Activated CD8-positive, alpha-beta memory T cell treated with anti-CD3 and anti-CD28 coated beads, Interleukin-2, amount 50 U/mL, for 1 hour (primary cell): ENCODE data around the gene VPS37C.
"Not testable (repeated sequence)": the region's sequence is repeated elsewhere in the genome, so short reads cannot be mapped to it uniquely, and the experiment has no call there.

Experiments
- DNase-seq: peaks from one replicate; pipeline ENCODE4 v3.0.0-alpha.2; 2020; ENCODE audit errors: extremely low read depth

Gene VPS37C

DNA sequence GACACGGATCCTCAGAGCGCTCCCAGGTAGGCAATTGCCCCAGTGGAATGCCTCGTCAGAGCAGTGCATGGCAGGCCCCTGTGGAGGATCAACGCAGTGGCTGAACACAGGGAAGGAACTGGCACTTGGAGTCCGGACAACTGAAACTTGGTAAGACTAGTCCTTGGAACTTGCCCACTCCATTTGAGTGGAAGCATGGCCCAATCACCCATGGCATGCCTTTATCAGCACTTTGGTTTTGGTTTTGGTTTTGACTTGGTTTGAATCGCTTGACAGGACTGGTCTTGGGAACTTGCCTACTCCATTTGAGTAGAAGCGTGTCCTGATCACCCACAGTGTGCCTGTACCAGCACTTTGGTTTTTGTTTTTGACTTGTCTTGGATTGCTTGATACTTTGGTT, 67.1 kb downstream of the VPS37C start:
- DNase-seq: not testable (repeated sequence)

DNA sequence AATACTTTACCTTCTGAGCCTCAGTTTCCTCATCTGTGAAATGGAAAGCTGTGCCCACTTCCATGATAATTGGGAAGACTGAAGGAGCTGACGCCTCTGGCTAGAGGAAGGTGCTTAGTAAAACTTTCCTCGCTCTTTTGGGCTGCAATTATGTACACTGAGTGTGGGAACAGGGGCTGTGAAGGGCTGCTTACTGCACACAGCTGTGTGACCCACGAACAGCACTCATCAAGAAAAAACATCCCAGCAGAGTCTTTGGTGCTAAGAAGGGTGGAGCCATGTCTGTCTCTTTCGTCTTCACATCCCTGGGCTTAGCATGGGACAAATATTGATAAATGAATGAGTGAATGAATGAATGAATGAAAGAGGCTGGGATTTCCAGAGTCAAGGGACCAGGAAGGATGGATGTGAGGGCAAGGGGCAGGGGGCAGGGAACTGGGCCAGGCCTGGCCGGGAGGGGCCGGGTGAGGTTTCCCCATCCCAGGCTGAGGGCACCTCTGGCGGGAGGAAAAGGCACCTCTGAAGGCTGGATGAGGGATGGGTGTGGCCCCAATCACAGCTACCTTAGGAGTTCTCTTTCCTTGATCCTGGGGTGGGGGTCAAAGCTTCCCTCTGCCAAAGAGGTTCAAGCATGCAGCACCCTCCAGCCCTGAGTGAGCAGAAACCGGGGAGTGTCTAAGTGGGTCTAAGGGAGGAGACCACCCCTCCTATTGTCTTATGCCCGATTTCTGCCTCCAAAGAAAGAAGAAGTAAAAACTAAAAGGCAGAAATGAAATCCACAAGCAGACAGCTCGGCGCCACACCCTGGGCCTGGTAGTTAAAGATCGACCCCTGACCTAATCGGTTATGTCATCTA, 68.1 kb downstream of the VPS37C start:
- no peak for DNase-seq

- DNase-seq: no peak
Measured at GRCh38 chr11:61092280-61092766, 68.9 kb downstream of the VPS37C start.

DNA sequence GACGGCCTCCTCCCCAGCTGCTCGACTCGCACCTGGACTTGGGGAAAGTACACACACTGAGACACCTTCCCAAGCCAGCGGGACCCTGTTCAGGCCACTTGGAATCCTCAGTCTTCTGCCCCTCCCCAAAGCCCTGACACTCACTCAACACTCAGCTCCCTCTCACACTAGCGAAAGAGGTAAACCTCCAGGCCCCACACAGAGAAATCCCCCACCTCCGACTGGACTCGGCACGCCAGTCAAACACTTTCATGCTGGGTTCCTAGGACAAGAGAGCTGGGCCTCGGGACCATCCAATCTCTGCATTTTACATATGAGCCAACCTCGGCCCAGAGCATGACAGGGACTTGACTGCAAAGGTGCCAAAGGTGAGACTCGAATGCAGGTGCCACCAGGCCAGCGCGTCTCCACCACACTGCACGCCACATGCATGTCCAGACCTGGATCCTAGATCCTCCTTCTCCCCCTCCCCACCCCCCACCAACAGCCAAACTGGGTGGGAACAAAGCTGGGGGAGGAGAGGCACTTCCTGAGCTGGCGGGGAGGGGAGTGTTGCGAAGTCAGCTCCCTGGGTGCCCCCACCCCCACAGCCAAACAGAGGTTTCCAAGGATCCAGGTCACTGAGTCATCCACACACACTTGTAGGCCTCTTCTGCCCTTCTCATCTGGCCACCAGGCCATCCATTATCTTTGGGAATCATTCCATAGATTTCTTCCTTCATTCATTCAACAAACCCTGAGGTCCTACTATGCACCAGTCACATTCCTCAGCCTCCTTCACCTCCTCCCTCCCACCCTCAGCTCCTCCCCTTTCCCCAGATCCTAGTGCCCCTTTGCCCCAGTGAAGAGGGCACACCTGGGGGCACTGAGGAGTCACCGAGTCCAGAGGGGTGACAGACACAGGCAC, 69.6 kb downstream of the VPS37C start:
- no peak for DNase-seq

GRCh38 chr11:61090982-61091372, 70.2 kb downstream of the VPS37C start:
- DNase-seq: no peak

DNA sequence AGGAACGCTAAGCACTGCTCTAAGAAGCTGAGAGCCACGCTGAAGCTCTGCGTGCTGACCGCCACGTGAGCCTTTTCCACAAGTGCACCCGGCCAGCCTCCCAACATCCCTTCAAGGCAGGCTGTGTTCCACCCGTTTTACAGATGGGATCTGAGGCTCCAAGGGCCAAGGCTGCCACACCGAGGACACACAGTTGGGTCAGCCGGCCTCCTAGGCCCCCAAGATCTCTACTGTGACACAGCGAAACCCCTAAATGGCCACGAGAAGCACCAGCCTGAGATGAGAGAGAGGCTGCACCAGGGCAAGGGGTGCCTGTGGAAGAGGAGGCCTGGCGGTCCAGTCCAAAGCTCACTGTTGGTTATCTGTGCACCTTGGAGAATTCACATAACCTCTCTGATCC, 70.7 kb downstream of the VPS37C start:
- no peak for DNase-seq

DNA sequence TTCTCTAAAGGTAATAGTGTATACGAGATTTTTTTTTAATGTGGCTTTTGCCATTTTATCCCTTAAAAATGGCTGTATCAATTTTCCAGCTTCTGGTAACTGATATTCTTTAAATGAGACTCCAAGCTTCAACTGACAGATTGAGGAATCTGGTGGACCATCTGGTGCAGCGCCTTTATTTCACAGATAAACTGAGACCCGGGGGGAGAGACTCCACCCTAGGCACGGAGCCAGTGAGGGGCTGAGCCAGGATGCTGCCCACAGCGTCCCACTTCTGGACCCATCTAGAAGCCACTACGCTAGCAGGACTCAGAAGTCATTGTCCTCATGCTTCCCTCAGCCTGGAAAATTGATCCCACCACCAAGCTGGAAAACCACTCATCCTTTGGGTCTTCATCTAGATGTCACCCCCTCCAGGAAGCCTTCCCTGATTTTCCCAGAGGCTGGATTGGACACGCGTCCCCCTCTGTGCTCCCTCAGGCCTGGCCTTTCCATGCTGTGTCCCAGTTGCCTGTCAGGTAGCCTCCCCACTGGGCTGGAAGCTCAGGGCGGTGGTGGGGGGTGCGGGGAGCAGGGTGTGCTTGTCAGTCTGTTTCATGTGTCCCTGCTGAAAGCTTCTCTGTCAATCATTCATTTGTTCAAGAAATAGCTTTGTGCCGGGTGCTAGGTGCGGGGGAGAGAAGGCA, 71.3 kb downstream of the VPS37C start:
- no peak for DNase-seq

DNA sequence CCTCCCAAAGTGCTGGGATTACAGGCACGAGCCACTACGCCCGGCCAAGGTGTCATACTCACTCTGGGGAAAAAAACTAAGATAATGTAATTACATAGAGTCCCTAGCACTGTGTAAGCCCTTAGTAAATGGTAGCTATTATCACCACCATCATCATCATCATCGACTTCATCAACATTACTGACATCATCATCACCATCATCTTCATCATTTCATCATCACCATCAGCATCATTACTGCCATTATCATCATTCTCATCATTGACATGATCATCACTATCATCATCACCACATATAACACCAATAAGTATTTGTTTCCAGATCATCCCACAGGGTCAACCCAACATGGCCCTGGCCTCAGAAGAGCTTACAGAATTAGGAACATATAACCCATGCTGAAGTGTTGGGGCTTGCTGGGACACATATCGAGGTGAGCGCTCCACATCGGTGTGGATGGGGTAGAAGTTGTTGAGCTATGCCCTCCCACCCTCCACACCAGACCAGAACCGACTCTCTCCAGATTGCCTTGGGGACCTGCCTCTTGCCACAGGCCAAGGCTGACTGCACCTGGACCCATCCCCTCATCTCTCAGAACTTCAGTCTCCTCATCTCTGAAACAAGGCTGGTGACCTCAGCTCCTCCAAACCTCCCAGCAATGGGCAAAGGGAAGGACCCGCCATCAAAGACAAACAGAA, 73.7 kb downstream of the VPS37C start:
- no peak for DNase-seq

DNA sequence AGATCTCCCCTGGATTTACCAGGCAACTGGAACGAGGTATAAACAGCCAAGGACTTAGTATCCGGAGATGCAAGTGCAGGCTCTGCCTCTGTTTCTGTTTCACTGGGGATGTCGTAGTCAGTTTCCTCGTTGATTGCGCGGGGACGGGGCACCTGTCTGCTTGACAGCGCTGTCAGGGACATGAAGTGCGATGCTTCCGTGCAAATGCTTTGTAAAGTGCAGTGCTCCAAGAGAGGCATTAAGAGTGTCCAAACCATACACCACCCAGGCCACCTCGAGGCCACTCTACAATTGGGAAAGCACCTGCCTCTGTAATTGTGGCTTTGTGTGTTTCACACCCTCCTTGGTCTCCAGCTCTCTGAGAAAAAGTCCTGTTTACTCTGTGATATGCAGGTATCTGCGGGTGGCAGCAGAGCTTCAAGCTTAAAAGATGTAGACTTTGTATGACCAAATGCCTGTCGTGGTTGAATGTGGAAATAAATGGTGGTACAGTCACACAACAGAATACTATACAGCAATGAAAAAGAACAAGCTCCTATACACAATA, 77.6 kb downstream of the VPS37C start:
- DNase-seq: no peak

DNA sequence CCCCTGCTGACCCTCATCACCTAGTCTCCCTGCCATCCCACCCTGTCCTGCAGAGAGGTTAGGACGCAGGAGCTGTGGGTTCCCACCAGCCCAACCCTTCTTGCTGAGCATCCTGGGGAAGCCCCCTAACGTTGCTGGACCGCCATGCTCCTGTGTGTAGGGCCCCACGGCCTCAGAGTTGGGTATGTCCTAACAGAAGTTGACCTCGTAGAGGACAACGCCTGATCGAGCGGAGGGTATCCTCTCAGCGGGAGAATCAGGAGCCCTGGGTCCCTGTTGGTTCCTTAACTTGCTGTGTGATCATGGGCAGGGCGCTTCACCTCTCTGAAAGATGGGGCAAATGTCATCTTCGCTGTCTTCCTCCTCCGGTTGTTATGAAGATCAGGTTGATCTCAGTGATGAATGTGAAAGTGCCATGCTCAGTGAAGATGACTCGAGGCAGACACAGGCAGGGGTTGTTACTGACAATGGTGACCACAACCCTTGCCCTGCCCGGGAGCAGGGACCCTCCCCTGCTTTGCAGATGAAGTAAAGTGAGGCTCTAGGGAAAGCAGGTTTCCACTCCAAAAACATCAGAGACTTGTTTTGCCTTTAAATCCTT, 78.2 kb downstream of the VPS37C start:
- no peak for DNase-seq

DNA sequence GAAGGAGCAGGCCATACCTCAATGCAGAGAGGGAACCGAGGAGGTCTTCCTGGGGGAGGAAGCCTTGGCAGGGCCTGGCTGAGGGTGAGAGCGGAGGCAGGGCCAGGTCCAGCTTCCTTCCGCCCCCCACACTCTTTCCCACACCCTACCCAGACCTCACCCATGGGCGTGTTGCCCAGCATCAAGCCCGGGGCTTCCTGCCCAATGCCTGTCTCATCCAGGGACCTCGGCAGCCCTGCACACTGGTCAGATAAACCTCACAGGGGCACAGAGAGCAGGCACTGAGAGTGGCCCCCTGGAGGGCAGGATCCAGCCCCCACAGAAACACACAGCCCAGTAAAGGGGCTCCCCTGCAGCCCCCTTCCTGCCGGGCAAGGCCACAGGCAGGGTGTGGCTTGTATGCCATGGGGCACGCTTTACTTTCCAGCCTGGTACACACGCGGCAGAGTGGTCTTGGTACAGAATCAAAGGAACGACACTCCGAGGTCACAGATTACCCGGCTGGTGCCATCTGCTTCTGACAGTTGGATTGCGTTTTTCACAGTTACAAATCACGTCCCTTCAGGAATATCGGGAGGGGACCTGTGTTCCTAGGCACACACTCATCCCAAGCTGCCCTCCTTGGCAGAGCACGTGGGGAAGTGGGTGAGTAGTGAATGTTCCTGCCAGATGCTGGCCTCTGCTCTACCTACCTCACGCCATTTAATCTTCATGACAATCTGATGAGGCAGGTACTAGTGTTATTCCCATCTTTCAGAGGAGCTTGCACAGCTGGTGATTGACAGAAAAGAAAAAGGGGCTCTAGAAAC, 79.0 kb downstream of the VPS37C start:
- DNase-seq: no peak

GRCh38 chr11:61080986-61081590, 80.1 kb downstream of the VPS37C start:
- no peak for DNase-seq

DNA sequence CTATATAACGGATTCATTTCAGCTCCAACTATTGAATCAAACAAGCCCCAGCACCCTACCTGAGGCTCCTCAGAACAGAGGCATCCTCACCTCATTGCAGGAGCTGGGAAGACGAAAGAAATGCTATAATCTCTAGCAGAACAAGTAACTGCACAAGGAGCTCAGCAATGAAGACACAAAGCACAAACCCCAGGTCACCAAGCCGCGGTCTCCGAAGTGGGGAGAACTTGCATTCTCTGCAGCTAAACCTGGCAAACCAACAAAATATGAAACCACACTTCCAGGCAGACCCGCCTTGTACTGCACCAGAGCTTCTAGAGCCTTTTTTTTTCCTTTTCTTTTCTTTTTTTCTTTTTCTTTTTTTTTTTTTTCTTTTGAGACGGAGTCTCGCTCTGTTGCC, 80.7 kb downstream of the VPS37C start:
- no peak for DNase-seq
